OCI-LY1 (cell line): ENCODE data around the gene MRPL49.
"Not testable (repeated sequence)": the region's sequence is repeated elsewhere in the genome, so short reads cannot be mapped to it uniquely, and the experiment has no call there.

Source experiments
- EZH2 ChIP-seq: fragments of 200-600 bp; sonication (generic), shearing (Covaris generic); IDR thresholded peaks from 2 replicates; pipeline ENCODE4 v1.8.0; 2017; ENCODE audit warnings: borderline replicate concordance, mixed run types, mild to moderate bottlenecking, antibody characterized with exemption, low read length, moderate library complexity, mixed read lengths
- TF ChIP-seq, protein P1 (sequence below): fragments of 200-600 bp; sonication (generic), shearing (Covaris generic); IDR thresholded peaks from 2 replicates; pipeline ENCODE4 v1.5.1; 2017; ENCODE audit warnings: mild to moderate bottlenecking, antibody characterized with exemption, low read length, moderate library complexity, mixed read lengths

DNA sequence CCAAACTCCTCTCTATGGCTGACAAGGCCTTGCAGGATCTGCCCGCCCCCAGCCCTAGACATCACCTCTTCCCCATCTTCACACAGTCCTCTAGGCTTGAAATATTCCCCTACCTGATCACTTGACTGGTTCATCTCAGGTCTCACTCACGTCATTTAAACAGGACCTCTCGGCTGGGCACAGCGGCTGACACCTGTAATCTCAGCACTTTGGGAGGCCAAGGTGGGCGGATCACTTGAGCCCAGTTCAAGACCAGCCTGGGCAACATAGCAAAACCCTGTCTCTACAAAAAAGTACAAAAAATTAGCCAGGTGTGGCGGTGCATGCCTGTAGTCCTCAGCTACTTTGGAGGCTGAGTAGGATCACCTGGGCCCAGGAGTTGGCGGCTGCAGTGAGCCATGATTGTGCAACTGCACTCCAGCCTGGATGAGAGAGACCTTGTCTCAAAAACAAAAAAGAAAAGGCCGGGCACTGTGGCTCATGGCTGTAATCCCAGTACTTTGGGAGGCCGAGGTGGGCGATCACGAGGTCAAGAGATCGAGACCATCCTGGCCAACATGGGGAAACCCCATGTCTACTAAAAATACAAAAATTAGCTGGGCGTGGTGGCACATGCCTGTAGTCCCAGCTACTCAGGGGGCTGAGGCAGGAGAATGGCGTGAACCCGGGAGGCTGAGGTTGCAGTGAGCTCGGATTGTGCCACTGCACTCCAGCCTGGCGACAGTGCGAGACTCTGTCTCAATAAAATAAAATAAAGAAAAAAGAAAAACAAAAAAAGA lies 3.0 kb upstream of the MRPL49 start:
- TF ChIP-seq, protein P1, sequence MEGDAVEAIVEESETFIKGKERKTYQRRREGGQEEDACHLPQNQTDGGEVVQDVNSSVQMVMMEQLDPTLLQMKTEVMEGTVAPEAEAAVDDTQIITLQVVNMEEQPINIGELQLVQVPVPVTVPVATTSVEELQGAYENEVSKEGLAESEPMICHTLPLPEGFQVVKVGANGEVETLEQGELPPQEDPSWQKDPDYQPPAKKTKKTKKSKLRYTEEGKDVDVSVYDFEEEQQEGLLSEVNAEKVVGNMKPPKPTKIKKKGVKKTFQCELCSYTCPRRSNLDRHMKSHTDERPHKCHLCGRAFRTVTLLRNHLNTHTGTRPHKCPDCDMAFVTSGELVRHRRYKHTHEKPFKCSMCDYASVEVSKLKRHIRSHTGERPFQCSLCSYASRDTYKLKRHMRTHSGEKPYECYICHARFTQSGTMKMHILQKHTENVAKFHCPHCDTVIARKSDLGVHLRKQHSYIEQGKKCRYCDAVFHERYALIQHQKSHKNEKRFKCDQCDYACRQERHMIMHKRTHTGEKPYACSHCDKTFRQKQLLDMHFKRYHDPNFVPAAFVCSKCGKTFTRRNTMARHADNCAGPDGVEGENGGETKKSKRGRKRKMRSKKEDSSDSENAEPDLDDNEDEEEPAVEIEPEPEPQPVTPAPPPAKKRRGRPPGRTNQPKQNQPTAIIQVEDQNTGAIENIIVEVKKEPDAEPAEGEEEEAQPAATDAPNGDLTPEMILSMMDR, result not testable (repeated sequence)
- not testable (repeated sequence) for TF ChIP-seq EZH2
